Lung (tissue), 12 donors: Measurements from ENCODE around the gene AKAP1. TPM values are rescaled to one million over a fixed set of nuclear protein-coding genes. Genes with fewer than 3 reads are reported as not detected.

Experiments
- ATAC-seq: fragments of 200-7000 bp; cut with Tn5 transposase; one replicate; pipeline ENCODE4 v1.9.1; 2020; ENCODE audit warnings: moderate number of reproducible peaks; ENCODE audit not compliant: insufficient read depth, low FRiP score
- DNase-seq, 3 donors: peaks; one replicate each; pipeline ENCODE4 v3.0.0-alpha.2; 2013 to 2017
- H3K27ac ChIP-seq, 2 donors: one replicate each; pipeline ENCODE4 v1.5.1; 2013; ENCODE audit warnings: mild to moderate bottlenecking in 2 of 2, moderate library complexity in 2 of 2, control low read depth in 1 of 2, inconsistent platforms in 1 of 2, low read depth in 1 of 2, low read length in 1 of 2
- H3K27me3 ChIP-seq, 3 donors: one replicate each; pipeline ENCODE4 v1.5.1; 2013; ENCODE audit warnings: low read length in 2 of 3; ENCODE audit not compliant: control insufficient read depth in 3 of 3, insufficient read depth in 3 of 3
- H3K36me3 ChIP-seq, 4 donors: one replicate each; pipeline ENCODE4 v1.5.1; 2013; ENCODE audit warnings: low read length in 4 of 4, mild to moderate bottlenecking in 1 of 4, moderate library complexity in 1 of 4; ENCODE audit not compliant: control insufficient read depth in 4 of 4, insufficient read depth in 4 of 4
- H3K4me1 ChIP-seq, 5 donors: one replicate each; pipeline ENCODE4 v1.5.1; 2013; ENCODE audit warnings: low read length in 5 of 5, mild to moderate bottlenecking in 2 of 5, moderate library complexity in 1 of 5; ENCODE audit not compliant: control insufficient read depth in 5 of 5, insufficient read depth in 5 of 5
- H3K4me3 ChIP-seq: one replicate; pipeline ENCODE4 v1.5.1; 2013; ENCODE audit warnings: mild to moderate bottlenecking, control low read depth, moderate library complexity
- H3K9ac ChIP-seq, 2 donors: one replicate each; pipeline ENCODE4 v1.5.1; 2013; ENCODE audit warnings: low read length in 2 of 2, control low read depth in 1 of 2; ENCODE audit not compliant: insufficient read depth in 1 of 2
- H3K9me3 ChIP-seq, 4 donors: one replicate each; pipeline ENCODE4 v1.5.1; 2013; ENCODE audit warnings: low read length in 3 of 4, mild to moderate bottlenecking in 1 of 4, moderate library complexity in 1 of 4; ENCODE audit not compliant: control insufficient read depth in 4 of 4, insufficient read depth in 3 of 4
- WGBS, 2 donors: extraction: QIAGEN DNeasy Blood & Tissue Kit; methylation state at CpG; one replicate each; pipeline ENCODE4 v1.1.7; 2013; 5-methylcytosine and 5-hydroxymethylcytosine counted together
- polyA plus RNA-seq, 2 donors: library from polyadenylated mRNA; stranded (reverse); fragments of 200-250 nt; gene quantifications; one replicate each; pipeline ENCODE4 v1.2.1, GENCODE V29; 2013
- total RNA-seq, 2 donors: library from RNA; depleted of rRNA in 1 of 2; stranded (reverse); fragments of >200 nt in 1 of 2; gene quantifications; one replicate each; pipeline ENCODE4 v1.2.1, GENCODE V29; 2014 to 2021
- TF ChIP-seq, protein P1 (sequence below): IDR thresholded peaks from 2 replicates; pipeline ENCODE4 v1.5.1; 2012; ENCODE audit warnings: mild to moderate bottlenecking; ENCODE audit errors: control extremely low read depth, extremely low read depth
- donor health status: control.
- donor health status: control.
- donor health status: Bipolar disorder and iron deficiency.
- donor health status: healthy.
- donor health status: DM: yes; HTN: yes; CAD: no.

Gene AKAP1
- total and polyA plus RNA-seq, 4 donors: 23.1 to 46.4 (median 29.8) TPM

DNA sequence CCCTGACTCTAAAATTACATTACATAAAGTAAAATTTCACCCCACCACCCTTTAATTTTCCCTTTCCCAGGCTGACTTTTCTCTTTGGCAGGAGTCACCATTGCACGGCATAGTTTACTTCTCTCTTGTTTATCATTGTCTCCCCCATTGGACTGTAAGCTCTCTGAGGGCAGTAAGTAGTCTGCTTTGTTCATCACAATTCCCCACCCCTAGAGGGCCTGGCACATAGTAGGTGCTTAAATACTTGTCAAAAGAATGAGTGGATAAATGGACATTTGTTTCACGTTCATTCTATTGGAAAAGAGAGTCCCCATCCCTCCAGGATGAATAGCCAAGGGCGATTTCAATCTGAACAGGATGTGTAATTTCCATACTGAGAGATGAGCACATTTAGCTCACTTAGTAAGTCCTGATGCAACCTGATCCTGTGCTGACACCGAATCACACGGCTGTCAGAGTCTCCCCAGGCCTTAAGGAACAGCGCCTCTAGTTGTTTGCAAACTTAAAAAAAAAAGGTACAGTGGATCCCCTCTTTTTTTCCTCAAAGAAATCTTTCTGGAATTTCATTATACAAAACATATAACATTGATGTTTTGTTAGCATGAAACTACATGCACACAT is 54.0 kb downstream of the AKAP1 start:
- Histone ChIP-seq H3K4me1 (no peaks in the 10 kb centered on the region), H3K36me3 (no peaks in the 10 kb centered on the region), H3K27ac (no peak overlapping the region), H3K9me3 (no peaks in the 10 kb centered on the region), H3K27me3 (no peaks in the 10 kb centered on the region), H3K4me3 (no peak overlapping the region), H3K9ac (no peak overlapping the region)
- ATAC-seq (no peak), DNase-seq (no peak)
- TF ChIP-seq, protein P1, sequence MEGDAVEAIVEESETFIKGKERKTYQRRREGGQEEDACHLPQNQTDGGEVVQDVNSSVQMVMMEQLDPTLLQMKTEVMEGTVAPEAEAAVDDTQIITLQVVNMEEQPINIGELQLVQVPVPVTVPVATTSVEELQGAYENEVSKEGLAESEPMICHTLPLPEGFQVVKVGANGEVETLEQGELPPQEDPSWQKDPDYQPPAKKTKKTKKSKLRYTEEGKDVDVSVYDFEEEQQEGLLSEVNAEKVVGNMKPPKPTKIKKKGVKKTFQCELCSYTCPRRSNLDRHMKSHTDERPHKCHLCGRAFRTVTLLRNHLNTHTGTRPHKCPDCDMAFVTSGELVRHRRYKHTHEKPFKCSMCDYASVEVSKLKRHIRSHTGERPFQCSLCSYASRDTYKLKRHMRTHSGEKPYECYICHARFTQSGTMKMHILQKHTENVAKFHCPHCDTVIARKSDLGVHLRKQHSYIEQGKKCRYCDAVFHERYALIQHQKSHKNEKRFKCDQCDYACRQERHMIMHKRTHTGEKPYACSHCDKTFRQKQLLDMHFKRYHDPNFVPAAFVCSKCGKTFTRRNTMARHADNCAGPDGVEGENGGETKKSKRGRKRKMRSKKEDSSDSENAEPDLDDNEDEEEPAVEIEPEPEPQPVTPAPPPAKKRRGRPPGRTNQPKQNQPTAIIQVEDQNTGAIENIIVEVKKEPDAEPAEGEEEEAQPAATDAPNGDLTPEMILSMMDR: no peak
- 74 to 76% methylated on average over 6 of the region's 6 CpGs for WGBS, 2 donors

- Histone ChIP-seq H3K4me1 (no peaks in the 10 kb centered on the region), H3K36me3 (no peaks in the 10 kb centered on the region), H3K9me3 (no peaks in the 10 kb centered on the region), H3K27ac (no peak overlapping the region), H3K9ac (no peak overlapping the region), H3K4me3 (no peak overlapping the region), H3K27me3 (no peaks in the 10 kb centered on the region)
- DNase-seq: no peak
- TF ChIP-seq, protein P1: no peak
- WGBS, 2 donors: 87 to 91% methylated on average over 8 of the region's 8 CpGs
- no peak for ATAC-seq
Measured at GRCh38 chr17:57140316-57140715, 55.3 kb downstream of the AKAP1 start.

DNA sequence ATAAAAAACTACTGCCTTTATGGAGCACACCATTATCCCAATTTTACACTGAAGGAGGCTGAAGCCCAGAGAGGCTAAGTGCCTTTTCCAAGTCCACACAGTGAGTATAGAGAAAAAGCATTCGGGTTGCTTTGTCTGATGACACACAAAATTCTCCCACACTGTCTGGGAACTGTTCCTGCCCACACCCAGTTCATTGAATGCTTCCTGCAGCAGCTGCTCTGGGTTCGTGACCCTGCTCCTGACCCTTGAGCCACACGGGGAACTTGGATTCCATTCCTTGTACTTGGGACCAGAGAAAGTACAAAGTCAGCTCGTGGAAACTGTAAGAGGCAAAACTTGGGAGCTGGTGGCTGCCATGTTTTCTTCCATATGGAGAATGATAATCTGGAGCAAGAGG is 57.9 kb downstream of the AKAP1 start:
- Histone ChIP-seq H3K9me3 (no peaks in the 10 kb centered on the region), H3K27me3 (no peaks in the 10 kb centered on the region), H3K9ac (no peak overlapping the region), H3K36me3 (no peaks in the 10 kb centered on the region), H3K27ac (no peak overlapping the region), H3K4me3 (no peak overlapping the region), H3K4me1 (no peaks in the 10 kb centered on the region)
- ATAC-seq: no peak
- no peak for DNase-seq
- WGBS, 2 donors: 40 to 70% methylated on average over 4 of the region's 4 CpGs
- TF ChIP-seq, protein P1: no peak

DNA sequence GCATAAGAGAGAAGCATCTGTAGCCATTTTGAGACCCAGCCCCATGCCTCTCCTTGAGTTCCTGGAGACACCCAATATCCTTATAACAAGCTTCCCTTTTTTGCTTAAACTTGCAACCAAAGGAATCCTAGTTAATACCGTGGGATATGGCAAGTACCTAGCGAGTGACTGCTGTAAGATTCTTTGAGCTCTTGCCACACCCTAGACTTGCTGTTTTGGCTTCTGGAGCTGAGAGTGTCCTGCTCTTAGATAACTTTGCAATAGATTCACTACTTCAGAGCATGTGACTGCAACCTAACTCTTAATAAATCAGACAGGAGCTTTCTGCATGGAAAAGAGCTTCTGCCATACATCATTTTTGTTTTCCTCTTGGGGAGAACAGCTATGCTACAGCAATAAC is 58.3 kb downstream of the AKAP1 start:
- no peaks in the 10 kb centered on the region for H3K36me3 ChIP-seq
- no peaks in the 10 kb centered on the region for H3K9me3 ChIP-seq
- no peak overlapping the region for H3K9ac ChIP-seq
- WGBS, 2 donors: 59 to 69% methylated on average over 2 of the region's 2 CpGs
- ATAC-seq (no peak), DNase-seq (no peak)
- TF ChIP-seq, protein P1: no peak
- H3K27me3 ChIP-seq: no peaks in the 10 kb centered on the region
- no peak overlapping the region for H3K27ac ChIP-seq
- H3K4me1 ChIP-seq: no peaks in the 10 kb centered on the region
- H3K4me3 ChIP-seq: no peak overlapping the region
